Activated effector memory CD4-positive, alpha-beta T cell treated with Interleukin-2 at 50 U/mL for 16 hours (primary cell): ENCODE results near the gene NCAM1.
A peak's percentile ranks its signal among the peaks of the same experiment; 100 is the strongest.
"Not testable (repeated sequence)": the region's sequence is repeated elsewhere in the genome, so short reads cannot be mapped to it uniquely, and the experiment has no call there.

ENCODE experiments used
- DNase-seq: peaks from one replicate; pipeline ENCODE4 v3.0.0-alpha.2; 2020

The NCAM1 gene

GRCh38 chr11:113286509-113287497 lies 325.6 kb downstream of the NCAM1 start:
- DNase-seq = no peak

GRCh38 chr11:113287801-113288200 lies 326.6 kb downstream of the NCAM1 start:
- no peak for DNase-seq

- no peak for DNase-seq
Observed at GRCh38 chr11:113288286-113288863, 327.2 kb downstream of the NCAM1 start.

- DNase-seq = peak; percentile 45
Observed at GRCh38 chr11:113289431-113290187, 328.4 kb downstream of the NCAM1 start.

GRCh38 chr11:113293936-113294335 lies 332.7 kb downstream of the NCAM1 start:
- DNase-seq = no peak

- no peak for DNase-seq
Observed at GRCh38 chr11:113295993-113296392, 334.8 kb downstream of the NCAM1 start.

- DNase-seq = no peak
Observed at GRCh38 chr11:113296447-113297205, 335.4 kb downstream of the NCAM1 start.

- not testable (repeated sequence) for DNase-seq
Observed at GRCh38 chr11:113298496-113298895, 337.3 kb downstream of the NCAM1 start.

- DNase-seq = no peak
Observed at GRCh38 chr11:113304916-113305315, 343.7 kb downstream of the NCAM1 start.

GRCh38 chr11:113305440-113306336 lies 344.5 kb downstream of the NCAM1 start:
- peak; percentile 53 for DNase-seq

GRCh38 chr11:113308601-113309000 lies 347.4 kb downstream of the NCAM1 start:
- DNase-seq = no peak

GRCh38 chr11:113311536-113311935 lies 350.3 kb downstream of the NCAM1 start:
- no peak for DNase-seq

- DNase-seq = no peak
Observed at GRCh38 chr11:113313601-113314000, 352.4 kb downstream of the NCAM1 start.

- DNase-seq = no peak
Observed at GRCh38 chr11:113314065-113314388, 352.8 kb downstream of the NCAM1 start.

GRCh38 chr11:113314389-113315301 lies 353.4 kb downstream of the NCAM1 start, which contains the start of gene TTC12:
TSS of gene TTC12 (plus strand) at chr11:113314583. CDS start at chr11:113316258, 1,675 bp downstream.
- DNase-seq = peak; percentile 92

GRCh38 chr11:113315811-113316210 lies 354.6 kb downstream of the NCAM1 start:
- no peak for DNase-seq

GRCh38 chr11:113316256-113316655 lies 355.0 kb downstream of the NCAM1 start:
- no peak for DNase-seq

- DNase-seq = no peak
Observed at GRCh38 chr11:113317339-113317738, 356.1 kb downstream of the NCAM1 start.

- DNase-seq = no peak
Observed at GRCh38 chr11:113319085-113319484, 357.9 kb downstream of the NCAM1 start.

GRCh38 chr11:113322158-113322557 lies 360.9 kb downstream of the NCAM1 start:
- no peak for DNase-seq
